Panc1 (cell line): Measurements from ENCODE around the gene OPN1SW. TPM values are rescaled to one million over a fixed set of nuclear protein-coding genes. Genes with fewer than 3 reads are reported as not detected.

Experiments
- ATAC-seq: fragments of 200-7000 bp; cut with Tn5 transposase; 2 replicates; pipeline ENCODE4 v1.9.1; 2020; ENCODE audit warnings: mild to moderate bottlenecking, moderate library complexity
- BruUV-seq: library from RNA; stranded (reverse); fragments of 400-500 nt; replicated peaks from 2 replicates; lab custom pipeline; 2021; lab: Mats Ljungman, UMichigan
- CTCF ChIA-PET: fragments of 300-600 bp; sonication (Branson Sonifier 250); formaldehyde crosslinking; loops from one replicate; lab custom pipeline; 2022; ENCODE audit warnings: antibody characterized with exemption; lab: Charles Lee
- POLR2A ChIA-PET: fragments of 300-600 bp; sonication (Branson Sonifier 250); formaldehyde crosslinking; loops from one replicate; lab custom pipeline; 2022; ENCODE audit warnings: antibody characterized with exemption; lab: Charles Lee
- DNase-seq: peaks from one replicate; pipeline ENCODE4 v3.0.0-alpha.2; 2010; ENCODE audit warnings: low read depth, low spot score
- H3K27ac ChIP-seq: 2 replicates; pipeline ENCODE4 v1.5.1; 2011; ENCODE audit warnings: mild to moderate bottlenecking, low read length, inconsistent platforms
- H3K27me3 ChIP-seq: fragments of 200-500 bp; sonication (Bioruptor generic); 2 replicates; pipeline ENCODE4 v1.6.0; 2014; ENCODE audit warnings: low read length, inconsistent platforms; ENCODE audit not compliant: control insufficient read depth, insufficient read depth
- H3K36me3 ChIP-seq: fragments of 200-500 bp; sonication (Bioruptor generic); 2 replicates; pipeline ENCODE4 v1.5.1; 2014; ENCODE audit warnings: inconsistent platforms, mild to moderate bottlenecking, low read length, moderate library complexity; ENCODE audit not compliant: control insufficient read depth, insufficient read depth
- H3K4me1 ChIP-seq: 2 replicates; pipeline ENCODE4 v1.5.1; 2011; ENCODE audit warnings: inconsistent platforms, mild to moderate bottlenecking, low read length, moderate library complexity; ENCODE audit not compliant: control insufficient read depth, insufficient read depth
- H3K4me3 ChIP-seq, 2 experiments: 2 replicates each; pipeline ENCODE4 v1.5.1; 2011 to 2012; ENCODE audit warnings: low read depth in 2 of 2, low read length in 2 of 2, mild to moderate bottlenecking in 2 of 2, inconsistent platforms in 1 of 2, moderate library complexity in 1 of 2
- H3K9me3 ChIP-seq: fragments of 200-500 bp; sonication (Bioruptor generic); 2 replicates; pipeline ENCODE4 v1.5.1; 2014; ENCODE audit warnings: low read depth, mild to moderate bottlenecking, inconsistent platforms, low read length, moderate library complexity; ENCODE audit not compliant: control insufficient read depth, insufficient read depth
- CTCF ChIP-seq: fragments of 450-650 bp; IDR thresholded peaks from 2 replicates; pipeline ENCODE4 v1.5.1; 2017; ENCODE audit warnings: mild to moderate bottlenecking
- POLR2AphosphoS5 ChIP-seq: IDR thresholded peaks from 2 replicates; pipeline ENCODE4 v1.6.1; 2012; ENCODE audit warnings: mild to moderate bottlenecking, low read depth, low read length, moderate library complexity
- SIN3A ChIP-seq: IDR thresholded peaks from 2 replicates; pipeline ENCODE4 v1.6.1; 2012; ENCODE audit warnings: low read depth, mild to moderate bottlenecking, low read length, moderate library complexity, borderline replicate concordance; ENCODE audit not compliant: insufficient read depth
- TCF7L2 ChIP-seq: IDR thresholded peaks from 2 replicates; pipeline ENCODE4 v1.6.1; 2011; ENCODE audit warnings: mild to moderate bottlenecking, low read depth, low read length, inconsistent platforms
- in situ Hi-C: cut with HindIII; loops from 2 replicates; pipeline ENCODE4 v1.10.0; 2016; ENCODE audit warnings: low sequenced_read_pairs, low pct_unique_long_range_greater_than_20kb
- intact Hi-C: fragments of 100-400 bp; cut with micrococcal nuclease; formaldehyde crosslinking; loops from one replicate; pipeline ENCODE4 v1.10.0; 2022; ENCODE audit not compliant: unreplicated experiment
- total RNA-seq: library from RNA; stranded (reverse); gene quantifications from one replicate; pipeline ENCODE4 v1.2.1, GENCODE V29; 2021; ENCODE audit not compliant: unreplicated experiment
- TF ChIP-seq, protein P1 (sequence below), 2 experiments: IDR thresholded peaks; 2 replicates each; pipeline ENCODE4 v1.6.1; 2011 to 2012; ENCODE audit warnings: low read depth in 2 of 2, control low read depth in 1 of 2, low read length in 1 of 2, mild to moderate bottlenecking in 1 of 2, moderate library complexity in 1 of 2; ENCODE audit not compliant: insufficient read depth in 1 of 2

The OPN1SW gene
- total RNA-seq, 1 experiment from 2014 or later, result not detected

- BruUV-seq, result no TSS peak
- ATAC-seq (no peak), DNase-seq (no peak)
- intact Hi-C loops, result no loop called here
- H3K36me3 ChIP-seq, result no peaks in the 10 kb centered on the region
- no peaks in the 10 kb centered on the region for H3K4me1 ChIP-seq
- H3K27me3 ChIP-seq, result peaks cover 6% of the 10 kb centered on the region; the same call in 1 of the 2 replicates
- TF ChIP-seq CTCF (no peak), POLR2AphosphoS5 (no peak), SIN3A (no peak), TCF7L2 (no peak)
- TF ChIP-seq, protein P1, sequence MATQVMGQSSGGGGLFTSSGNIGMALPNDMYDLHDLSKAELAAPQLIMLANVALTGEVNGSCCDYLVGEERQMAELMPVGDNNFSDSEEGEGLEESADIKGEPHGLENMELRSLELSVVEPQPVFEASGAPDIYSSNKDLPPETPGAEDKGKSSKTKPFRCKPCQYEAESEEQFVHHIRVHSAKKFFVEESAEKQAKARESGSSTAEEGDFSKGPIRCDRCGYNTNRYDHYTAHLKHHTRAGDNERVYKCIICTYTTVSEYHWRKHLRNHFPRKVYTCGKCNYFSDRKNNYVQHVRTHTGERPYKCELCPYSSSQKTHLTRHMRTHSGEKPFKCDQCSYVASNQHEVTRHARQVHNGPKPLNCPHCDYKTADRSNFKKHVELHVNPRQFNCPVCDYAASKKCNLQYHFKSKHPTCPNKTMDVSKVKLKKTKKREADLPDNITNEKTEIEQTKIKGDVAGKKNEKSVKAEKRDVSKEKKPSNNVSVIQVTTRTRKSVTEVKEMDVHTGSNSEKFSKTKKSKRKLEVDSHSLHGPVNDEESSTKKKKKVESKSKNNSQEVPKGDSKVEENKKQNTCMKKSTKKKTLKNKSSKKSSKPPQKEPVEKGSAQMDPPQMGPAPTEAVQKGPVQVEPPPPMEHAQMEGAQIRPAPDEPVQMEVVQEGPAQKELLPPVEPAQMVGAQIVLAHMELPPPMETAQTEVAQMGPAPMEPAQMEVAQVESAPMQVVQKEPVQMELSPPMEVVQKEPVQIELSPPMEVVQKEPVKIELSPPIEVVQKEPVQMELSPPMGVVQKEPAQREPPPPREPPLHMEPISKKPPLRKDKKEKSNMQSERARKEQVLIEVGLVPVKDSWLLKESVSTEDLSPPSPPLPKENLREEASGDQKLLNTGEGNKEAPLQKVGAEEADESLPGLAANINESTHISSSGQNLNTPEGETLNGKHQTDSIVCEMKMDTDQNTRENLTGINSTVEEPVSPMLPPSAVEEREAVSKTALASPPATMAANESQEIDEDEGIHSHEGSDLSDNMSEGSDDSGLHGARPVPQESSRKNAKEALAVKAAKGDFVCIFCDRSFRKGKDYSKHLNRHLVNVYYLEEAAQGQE (IDR thresholded peaks at IDR 0.05; ENCODE audit: insufficient read depth in 1 of 2, low read depth in 2 of 2, low read length in 1 of 2), result no peak
- ChIA-PET POLR2A (no interaction called here), CTCF (interaction anchor here (1.0 kb wide), 1 partner anchor 154 kb away, joined by 3 read pairs; no protein-coding TSS in a partner anchor)
- H3K27ac ChIP-seq, result no peak overlapping the region
- H3K9me3 ChIP-seq, result no peaks in the 10 kb centered on the region
- in situ Hi-C loops, result no loop called here
- no peak overlapping the region for H3K4me3 ChIP-seq
These were observed 50.9 kb downstream of the OPN1SW start for GRCh38 chr7:128724743-128725142.

Other genes starting within 250 kb of the OPN1SW start
- gene GARIN1A, start 103.5 kb downstream of the OPN1SW start, total RNA-seq, result 1.2 TPM
- 210 TPM for gene CALU, start 36.4 kb downstream of the OPN1SW start, total RNA-seq
- 1.1 TPM for gene CCDC136, start 16.2 kb upstream of the OPN1SW start, total RNA-seq
- gene FLNC, start 54.6 kb upstream of the OPN1SW start, total RNA-seq, result 10.2 TPM
- 151 TPM for gene ATP6V1F, start 87.1 kb upstream of the OPN1SW start, total RNA-seq
- 0.13 TPM for gene KCP, start 134.9 kb upstream of the OPN1SW start, total RNA-seq
- 8.8 TPM for gene IRF5, start 162.1 kb upstream of the OPN1SW start, total RNA-seq